H1 (cell line): ENCODE results near the gene DIAPH2. TPM values are rescaled to one million over a fixed set of nuclear protein-coding genes. Genes with fewer than 3 reads are reported as not detected.

Experiments
- BACH1 ChIP-seq: IDR thresholded peaks from 2 replicates; pipeline ENCODE4 v1.6.1; 2012; ENCODE audit warnings: low read length, improper control_type of control experiment
- USF2 ChIP-seq: IDR thresholded peaks from 2 replicates; pipeline ENCODE4 v1.6.1; 2011; ENCODE audit warnings: low read length, improper control_type of control experiment
- polyA plus RNA-seq, 7 experiments: library from polyadenylated mRNA; depleted of rRNA in 3 of 7; stranded (reverse) in 5 of 7; unstranded in 2 of 7; fragments of >200 nt in 5 of 7; fragments of 200-250 nt in 2 of 7; gene quantifications; 1 replicate in 5 of 7; 2 replicates in 1 of 7; 4 replicates in 1 of 7; pipeline versions ENCODE4 v1.2.1 to v1.2.3, GENCODE V29; 2011 to 2013; ENCODE audit warnings: missing spikeins in 2 of 7, mixed read lengths in 2 of 7
- total RNA-seq: library from RNA; stranded (reverse); fragmentation: NEBNext Ultra II Directional; extraction: Animal tissue kit (Norgen Biotek cat#: 25700); gene quantifications from 2 replicates; pipeline ENCODE4 v1.2.1, GENCODE V29; 2021

DIAPH2 gene
- total and polyA plus RNA-seq, 2 of the 8 experiments (the other 6 are each of a cell fraction or from before 2014, with no cell fraction given): 4.4 to 24.3 TPM

GRCh38 chrX:97126020-97126419 lies 441.4 kb downstream of the DIAPH2 start (continued):
- TF ChIP-seq USF2 (no peak), BACH1 (no peak)
